ENCODE data around the gene AZU1.

DNA sequence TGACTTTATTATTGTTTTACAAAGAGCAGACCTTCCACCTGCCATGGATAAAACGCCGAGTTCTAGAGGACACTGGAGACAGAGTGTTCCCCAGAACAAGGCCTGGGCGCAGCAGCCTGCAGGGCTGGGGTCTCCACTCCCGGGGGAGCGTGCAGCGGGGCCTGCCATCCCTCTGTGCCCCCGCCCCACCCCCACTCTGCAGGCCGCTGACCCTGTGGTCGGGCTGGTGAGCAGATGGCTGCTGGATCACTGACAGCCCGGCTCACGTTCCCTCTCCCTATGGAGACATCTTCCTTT lies 39.0 kb upstream of the AZU1 start:
- TF ChIP-seq, protein P1, sequence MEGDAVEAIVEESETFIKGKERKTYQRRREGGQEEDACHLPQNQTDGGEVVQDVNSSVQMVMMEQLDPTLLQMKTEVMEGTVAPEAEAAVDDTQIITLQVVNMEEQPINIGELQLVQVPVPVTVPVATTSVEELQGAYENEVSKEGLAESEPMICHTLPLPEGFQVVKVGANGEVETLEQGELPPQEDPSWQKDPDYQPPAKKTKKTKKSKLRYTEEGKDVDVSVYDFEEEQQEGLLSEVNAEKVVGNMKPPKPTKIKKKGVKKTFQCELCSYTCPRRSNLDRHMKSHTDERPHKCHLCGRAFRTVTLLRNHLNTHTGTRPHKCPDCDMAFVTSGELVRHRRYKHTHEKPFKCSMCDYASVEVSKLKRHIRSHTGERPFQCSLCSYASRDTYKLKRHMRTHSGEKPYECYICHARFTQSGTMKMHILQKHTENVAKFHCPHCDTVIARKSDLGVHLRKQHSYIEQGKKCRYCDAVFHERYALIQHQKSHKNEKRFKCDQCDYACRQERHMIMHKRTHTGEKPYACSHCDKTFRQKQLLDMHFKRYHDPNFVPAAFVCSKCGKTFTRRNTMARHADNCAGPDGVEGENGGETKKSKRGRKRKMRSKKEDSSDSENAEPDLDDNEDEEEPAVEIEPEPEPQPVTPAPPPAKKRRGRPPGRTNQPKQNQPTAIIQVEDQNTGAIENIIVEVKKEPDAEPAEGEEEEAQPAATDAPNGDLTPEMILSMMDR (IDR thresholded peaks at IDR 0.05), result no peak
- TF ChIP-seq, protein P2, sequence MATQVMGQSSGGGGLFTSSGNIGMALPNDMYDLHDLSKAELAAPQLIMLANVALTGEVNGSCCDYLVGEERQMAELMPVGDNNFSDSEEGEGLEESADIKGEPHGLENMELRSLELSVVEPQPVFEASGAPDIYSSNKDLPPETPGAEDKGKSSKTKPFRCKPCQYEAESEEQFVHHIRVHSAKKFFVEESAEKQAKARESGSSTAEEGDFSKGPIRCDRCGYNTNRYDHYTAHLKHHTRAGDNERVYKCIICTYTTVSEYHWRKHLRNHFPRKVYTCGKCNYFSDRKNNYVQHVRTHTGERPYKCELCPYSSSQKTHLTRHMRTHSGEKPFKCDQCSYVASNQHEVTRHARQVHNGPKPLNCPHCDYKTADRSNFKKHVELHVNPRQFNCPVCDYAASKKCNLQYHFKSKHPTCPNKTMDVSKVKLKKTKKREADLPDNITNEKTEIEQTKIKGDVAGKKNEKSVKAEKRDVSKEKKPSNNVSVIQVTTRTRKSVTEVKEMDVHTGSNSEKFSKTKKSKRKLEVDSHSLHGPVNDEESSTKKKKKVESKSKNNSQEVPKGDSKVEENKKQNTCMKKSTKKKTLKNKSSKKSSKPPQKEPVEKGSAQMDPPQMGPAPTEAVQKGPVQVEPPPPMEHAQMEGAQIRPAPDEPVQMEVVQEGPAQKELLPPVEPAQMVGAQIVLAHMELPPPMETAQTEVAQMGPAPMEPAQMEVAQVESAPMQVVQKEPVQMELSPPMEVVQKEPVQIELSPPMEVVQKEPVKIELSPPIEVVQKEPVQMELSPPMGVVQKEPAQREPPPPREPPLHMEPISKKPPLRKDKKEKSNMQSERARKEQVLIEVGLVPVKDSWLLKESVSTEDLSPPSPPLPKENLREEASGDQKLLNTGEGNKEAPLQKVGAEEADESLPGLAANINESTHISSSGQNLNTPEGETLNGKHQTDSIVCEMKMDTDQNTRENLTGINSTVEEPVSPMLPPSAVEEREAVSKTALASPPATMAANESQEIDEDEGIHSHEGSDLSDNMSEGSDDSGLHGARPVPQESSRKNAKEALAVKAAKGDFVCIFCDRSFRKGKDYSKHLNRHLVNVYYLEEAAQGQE (IDR thresholded peaks at IDR 0.05; ENCODE audit: insufficient read depth in 1 of 2, low read depth in 2 of 2, low read length in 1 of 2), result no peak
- peak; percentile 11; the same call in 1 of the 2 replicates for TF ChIP-seq POLR2AphosphoS5 (IDR thresholded peaks at IDR 0.05; ENCODE audit: low read depth, low read length)
